Natural killer cell (primary cell): ENCODE data around the gene CCDC39. TPM values are rescaled to one million over a fixed set of nuclear protein-coding genes. Genes with fewer than 3 reads are reported as not detected.

Experiments used
- ATAC-seq, 3 donors: fragments of 150-1000 bp in 2 of 3; fragments of 200-7000 bp in 1 of 3; cut with Tn5 transposase; 1 replicate in 1 of 3; 2 replicates in 2 of 3; pipeline ENCODE4 v1.10.0; 2021; ENCODE audit warnings: mild to moderate bottlenecking in 2 of 3, moderate library complexity in 2 of 3
- DNase-seq, 2 donors: peaks; one replicate each; pipeline versions ENCODE4 v3.0.0 to v3.0.0-alpha.2; 2013 to 2021; ENCODE audit warnings: mixed read lengths in 1 of 2
- H3K27ac ChIP-seq: one replicate; pipeline ENCODE4 v1.5.1; 2013; ENCODE audit warnings: mild to moderate bottlenecking, low read length
- H3K27me3 ChIP-seq: one replicate; pipeline ENCODE4 v1.6.1; 2013; ENCODE audit warnings: low read length; ENCODE audit not compliant: control insufficient read depth, insufficient read depth
- H3K36me3 ChIP-seq: one replicate; pipeline ENCODE4 v1.6.1; 2013; ENCODE audit warnings: low read length; ENCODE audit not compliant: control insufficient read depth, insufficient read depth
- H3K4me1 ChIP-seq: one replicate; pipeline ENCODE4 v1.6.1; 2013; ENCODE audit warnings: low read length; ENCODE audit not compliant: control insufficient read depth, insufficient read depth
- H3K4me3 ChIP-seq: one replicate; pipeline ENCODE4 v1.5.1; 2013; ENCODE audit warnings: low read length
- H3K9me3 ChIP-seq: one replicate; pipeline ENCODE4 v1.6.1; 2013; ENCODE audit warnings: low read length; ENCODE audit not compliant: control insufficient read depth, insufficient read depth
- H3K27ac Mint-ChIP-seq, 2 donors: one replicate each; pipeline ENCODE4 v1.8.0; 2022; ENCODE audit warnings: mild to moderate bottlenecking in 2 of 2, mixed read lengths in 2 of 2, moderate library complexity in 1 of 2
- H3K27me3 Mint-ChIP-seq, 2 donors: one replicate each; pipeline ENCODE4 v1.8.0; 2022; ENCODE audit warnings: low read depth in 2 of 2, mixed read lengths in 2 of 2
- H3K36me3 Mint-ChIP-seq: one replicate; pipeline ENCODE4 v1.8.0; 2022; ENCODE audit warnings: mixed read lengths
- H3K4me1 Mint-ChIP-seq, 2 donors: one replicate each; pipeline ENCODE4 v1.8.0; 2022; ENCODE audit warnings: mixed read lengths in 2 of 2
- H3K4me3 Mint-ChIP-seq: one replicate; pipeline ENCODE4 v1.8.0; 2022; ENCODE audit warnings: mild to moderate bottlenecking, moderate library complexity, mixed read lengths
- H3K9me3 Mint-ChIP-seq, 2 donors: one replicate each; pipeline ENCODE4 v1.8.0; 2022; ENCODE audit warnings: mixed read lengths in 2 of 2
- WGBS: methylation state at CpG from one replicate; pipeline ENCODE4 v1.1.7; 2013; ENCODE audit warnings: missing lambda C conversion rate; ENCODE audit not compliant: insufficient coverage; 5-methylcytosine and 5-hydroxymethylcytosine counted together
- intact Hi-C: fragments of 100-400 bp; cut with micrococcal nuclease; formaldehyde crosslinking; loops from one replicate; pipeline ENCODE4 v1.14.2; 2022
- total RNA-seq, 4 donors: library from RNA; stranded (reverse); fragments of 120-200 nt in 1 of 4; gene quantifications; one replicate each; pipeline versions ENCODE4 v1.2.3 to v1.2.4, GENCODE V29; 2013 to 2022
- TF ChIP-seq, protein P1 (sequence below): fragments of 200-600 bp; IDR thresholded peaks from one replicate; pipeline ENCODE4 v1.8.0; 2022; ENCODE audit warnings: antibody characterized with exemption

The CCDC39 gene
- total RNA-seq, 3 donors from 2014 or later (not counting 1 experiment from before 2014, with no cell fraction given) = not detected

DNA sequence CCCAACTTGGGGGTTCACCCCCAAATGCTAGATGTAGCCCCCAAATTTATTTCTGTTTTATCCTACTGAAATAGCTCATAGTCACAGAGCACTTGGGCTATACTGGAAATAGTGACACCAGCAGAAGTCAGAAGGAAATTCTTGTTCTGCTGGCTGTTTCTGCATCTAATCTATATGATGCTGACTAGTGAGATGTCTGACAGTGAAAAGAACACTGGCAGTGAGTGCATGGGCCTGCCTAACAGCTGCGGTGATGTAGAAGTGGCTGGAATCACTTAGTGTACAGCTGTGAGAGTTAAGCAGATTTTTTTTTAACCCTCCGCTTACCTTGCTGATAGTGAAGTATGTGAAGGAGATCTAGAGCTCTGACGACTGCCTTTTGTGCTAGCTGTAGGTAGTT lies 63.3 kb downstream of the CCDC39 start:
- no peak for ATAC-seq
- H3K4me1 Mint-ChIP-seq = no peaks in the 10 kb centered on the region
- intact Hi-C loops = no loop called here
- 91% methylated on average over 3 of the region's 3 CpGs for WGBS
- H3K36me3 Mint-ChIP-seq = peaks cover 7% of the 10 kb centered on the region
- H3K27me3 ChIP-seq = no peaks in the 10 kb centered on the region
- no peaks in the 10 kb centered on the region for H3K9me3 ChIP-seq
- peaks cover 34% of the 10 kb centered on the region for H3K36me3 ChIP-seq
- H3K27ac Mint-ChIP-seq = peak overlapping the region; percentile 42 to 70
- no peaks in the 10 kb centered on the region for H3K4me1 ChIP-seq
- H3K4me3 ChIP-seq = no peak overlapping the region
- DNase-seq = no peak
- no peak overlapping the region for H3K4me3 Mint-ChIP-seq
- H3K9me3 Mint-ChIP-seq = no peaks in the 10 kb centered on the region
- TF ChIP-seq, protein P1, sequence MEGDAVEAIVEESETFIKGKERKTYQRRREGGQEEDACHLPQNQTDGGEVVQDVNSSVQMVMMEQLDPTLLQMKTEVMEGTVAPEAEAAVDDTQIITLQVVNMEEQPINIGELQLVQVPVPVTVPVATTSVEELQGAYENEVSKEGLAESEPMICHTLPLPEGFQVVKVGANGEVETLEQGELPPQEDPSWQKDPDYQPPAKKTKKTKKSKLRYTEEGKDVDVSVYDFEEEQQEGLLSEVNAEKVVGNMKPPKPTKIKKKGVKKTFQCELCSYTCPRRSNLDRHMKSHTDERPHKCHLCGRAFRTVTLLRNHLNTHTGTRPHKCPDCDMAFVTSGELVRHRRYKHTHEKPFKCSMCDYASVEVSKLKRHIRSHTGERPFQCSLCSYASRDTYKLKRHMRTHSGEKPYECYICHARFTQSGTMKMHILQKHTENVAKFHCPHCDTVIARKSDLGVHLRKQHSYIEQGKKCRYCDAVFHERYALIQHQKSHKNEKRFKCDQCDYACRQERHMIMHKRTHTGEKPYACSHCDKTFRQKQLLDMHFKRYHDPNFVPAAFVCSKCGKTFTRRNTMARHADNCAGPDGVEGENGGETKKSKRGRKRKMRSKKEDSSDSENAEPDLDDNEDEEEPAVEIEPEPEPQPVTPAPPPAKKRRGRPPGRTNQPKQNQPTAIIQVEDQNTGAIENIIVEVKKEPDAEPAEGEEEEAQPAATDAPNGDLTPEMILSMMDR = no peak
- no peak overlapping the region for H3K27ac ChIP-seq
- no peaks in the 10 kb centered on the region for H3K27me3 Mint-ChIP-seq

DNA sequence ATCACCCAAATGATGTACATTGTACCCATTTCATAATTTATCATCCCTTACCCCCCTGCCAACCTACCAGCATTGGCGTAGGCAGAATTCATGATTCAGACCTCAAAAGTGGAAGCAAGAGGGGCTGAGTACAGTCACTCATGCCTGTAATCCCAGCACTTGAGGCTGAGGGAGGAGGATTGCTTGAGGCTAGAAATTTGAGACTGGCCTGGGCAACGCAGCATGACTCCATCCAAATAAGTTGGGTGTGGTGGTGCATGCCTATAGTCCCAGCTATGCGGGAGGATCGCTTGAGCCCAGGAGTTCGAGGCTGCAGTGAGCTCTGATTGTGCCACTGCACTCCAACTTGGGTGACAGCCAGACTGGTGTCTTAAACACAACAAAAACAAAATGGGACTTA lies 66.9 kb downstream of the CCDC39 start:
- Mint-ChIP-seq H3K4me3 (no peak overlapping the region), H3K9me3 (no peaks in the 10 kb centered on the region), H3K27ac (peak overlapping the region in 1 of 2 donors; percentile 12), H3K27me3 (no peaks in the 10 kb centered on the region), H3K4me1 (no peaks in the 10 kb centered on the region), H3K36me3 (peaks cover 25% of the 10 kb centered on the region)
- no peak for DNase-seq
- TF ChIP-seq, protein P1 = no peak
- Histone ChIP-seq H3K9me3 (no peaks in the 10 kb centered on the region), H3K4me1 (no peaks in the 10 kb centered on the region), H3K27ac (no peak overlapping the region), H3K27me3 (no peaks in the 10 kb centered on the region), H3K36me3 (peaks cover 67% of the 10 kb centered on the region), H3K4me3 (no peak overlapping the region)
- intact Hi-C loops = no loop called here
- ATAC-seq = no peak
- WGBS = 97% methylated on average over 5 of the region's 5 CpGs

DNA sequence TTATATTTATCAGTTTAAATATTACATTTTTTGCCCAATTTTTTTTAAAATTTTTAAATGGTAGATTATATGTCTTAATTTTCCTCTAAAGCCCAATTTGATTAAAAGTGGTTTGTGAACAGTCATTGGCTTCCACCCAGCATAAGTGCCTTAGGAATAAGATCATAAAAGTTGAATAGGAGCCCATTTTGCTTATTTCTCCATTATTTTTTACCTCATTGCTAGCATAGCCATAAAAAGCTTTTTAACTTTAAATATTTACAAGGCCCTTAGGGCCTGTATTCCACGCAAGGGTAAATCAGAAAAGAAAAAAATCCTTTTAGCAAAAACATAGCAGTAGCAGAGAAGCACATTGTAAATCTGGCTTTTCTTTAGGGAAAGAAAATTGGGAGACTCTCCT lies 68.3 kb downstream of the CCDC39 start:
- H3K4me3 Mint-ChIP-seq = no peak overlapping the region
- H3K36me3 ChIP-seq = peaks cover 81% of the 10 kb centered on the region
- DNase-seq (no peak), ATAC-seq (no peak)
- no peaks in the 10 kb centered on the region for H3K9me3 Mint-ChIP-seq
- TF ChIP-seq, protein P1 = no peak
- intact Hi-C loops = no loop called here
- H3K27me3 ChIP-seq = no peaks in the 10 kb centered on the region
- no peak overlapping the region for H3K4me3 ChIP-seq
- no peak overlapping the region for H3K27ac Mint-ChIP-seq
- peaks cover 30% of the 10 kb centered on the region for H3K36me3 Mint-ChIP-seq
- no peaks in the 10 kb centered on the region for H3K9me3 ChIP-seq
- WGBS = 100% methylated on average over 1 of the region's 1 CpG
- no peaks in the 10 kb centered on the region for H3K4me1 Mint-ChIP-seq
- H3K27ac ChIP-seq = no peak overlapping the region
- no peaks in the 10 kb centered on the region for H3K4me1 ChIP-seq
- H3K27me3 Mint-ChIP-seq = no peaks in the 10 kb centered on the region
